Neural cell (in vitro differentiated cells): ENCODE measurements around the gene SMARCA4.

Experiments
- EP300 ChIP-seq: fragments of 450-650 bp; conservative IDR thresholded peaks from 2 replicates; pipeline ENCODE4 v1.6.1; 2014; ENCODE audit warnings: antibody characterized with exemption, mild to moderate bottlenecking, moderate library complexity; ENCODE audit not compliant: poor library complexity, severe bottlenecking
- EZH2 ChIP-seq: fragments of 200-600, 300-800 bp; shearing (Covaris generic), sonication (generic); IDR thresholded peaks from 2 replicates; pipeline ENCODE4 v1.6.1; 2014; ENCODE audit warnings: antibody characterized with exemption, low read length, borderline replicate concordance, mild to moderate bottlenecking; ENCODE audit not compliant: insufficient read depth, poor library complexity, severe bottlenecking
- POLR2AphosphoS5 ChIP-seq: IDR thresholded peaks from 2 replicates; pipeline ENCODE4 v1.6.1; 2012
- SMC3 ChIP-seq: fragments of 450-650 bp; conservative IDR thresholded peaks from 2 replicates; pipeline ENCODE4 v1.6.1; 2014; ENCODE audit warnings: antibody characterized with exemption, mild to moderate bottlenecking, moderate library complexity; ENCODE audit not compliant: poor library complexity
- TF ChIP-seq, protein P1 (sequence below): fragments of 450-650 bp; IDR thresholded peaks from 2 replicates; pipeline ENCODE4 v1.5.1; 2014; ENCODE audit warnings: antibody characterized with exemption, mild to moderate bottlenecking, moderate library complexity; ENCODE audit not compliant: poor library complexity, severe bottlenecking

DNA sequence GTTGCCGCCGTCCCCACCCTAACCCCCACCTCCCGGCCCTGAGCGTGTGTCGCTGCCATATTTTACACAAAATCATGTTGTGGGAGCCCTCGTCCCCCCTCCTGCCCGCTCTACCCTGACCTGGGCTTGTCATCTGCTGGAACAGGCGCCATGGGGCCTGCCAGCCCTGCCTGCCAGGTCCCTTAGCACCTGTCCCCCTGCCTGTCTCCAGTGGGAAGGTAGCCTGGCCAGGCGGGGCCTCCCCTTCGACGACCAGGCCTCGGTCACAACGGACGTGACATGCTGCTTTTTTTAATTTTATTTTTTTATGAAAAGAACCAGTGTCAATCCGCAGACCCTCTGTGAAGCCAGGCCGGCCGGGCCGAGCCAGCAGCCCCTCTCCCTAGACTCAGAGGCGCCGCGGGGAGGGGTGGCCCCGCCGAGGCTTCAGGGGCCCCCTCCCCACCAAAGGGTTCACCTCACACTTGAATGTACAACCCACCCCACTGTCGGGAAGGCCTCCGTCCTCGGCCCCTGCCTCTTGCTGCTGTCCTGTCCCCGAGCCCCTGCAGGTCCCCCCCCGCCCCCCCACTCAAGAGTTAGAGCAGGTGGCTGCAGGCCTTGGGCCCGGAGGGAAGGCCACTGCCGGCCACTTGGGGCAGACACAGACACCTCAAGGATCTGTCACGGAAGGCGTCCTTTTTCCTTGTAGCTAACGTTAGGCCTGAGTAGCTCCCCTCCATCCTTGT lies 38.8 kb upstream of the SMARCA4 start:
- TF ChIP-seq, protein P1, sequence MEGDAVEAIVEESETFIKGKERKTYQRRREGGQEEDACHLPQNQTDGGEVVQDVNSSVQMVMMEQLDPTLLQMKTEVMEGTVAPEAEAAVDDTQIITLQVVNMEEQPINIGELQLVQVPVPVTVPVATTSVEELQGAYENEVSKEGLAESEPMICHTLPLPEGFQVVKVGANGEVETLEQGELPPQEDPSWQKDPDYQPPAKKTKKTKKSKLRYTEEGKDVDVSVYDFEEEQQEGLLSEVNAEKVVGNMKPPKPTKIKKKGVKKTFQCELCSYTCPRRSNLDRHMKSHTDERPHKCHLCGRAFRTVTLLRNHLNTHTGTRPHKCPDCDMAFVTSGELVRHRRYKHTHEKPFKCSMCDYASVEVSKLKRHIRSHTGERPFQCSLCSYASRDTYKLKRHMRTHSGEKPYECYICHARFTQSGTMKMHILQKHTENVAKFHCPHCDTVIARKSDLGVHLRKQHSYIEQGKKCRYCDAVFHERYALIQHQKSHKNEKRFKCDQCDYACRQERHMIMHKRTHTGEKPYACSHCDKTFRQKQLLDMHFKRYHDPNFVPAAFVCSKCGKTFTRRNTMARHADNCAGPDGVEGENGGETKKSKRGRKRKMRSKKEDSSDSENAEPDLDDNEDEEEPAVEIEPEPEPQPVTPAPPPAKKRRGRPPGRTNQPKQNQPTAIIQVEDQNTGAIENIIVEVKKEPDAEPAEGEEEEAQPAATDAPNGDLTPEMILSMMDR: no peak
- TF ChIP-seq POLR2AphosphoS5 (no peak), EZH2 (no peak), EP300 (no peak), SMC3 (no peak)
